HUDEP-2 (cell line): Measurements from ENCODE around the gene ALDH1L2.
A peak's percentile ranks its signal among the peaks of the same experiment; 100 is the strongest.
"Not testable (repeated sequence)": the region's sequence is repeated elsewhere in the genome, so short reads cannot be mapped to it uniquely, and the experiment has no call there.

Experiments
- DNase-seq, 76 experiments: peaks; one replicate each; lab custom pipeline; 2025; ENCODE audit not compliant: unreplicated experiment in 76 of 76; lab: John Stamatoyannopoulos, UW

The ALDH1L2 gene

DNA sequence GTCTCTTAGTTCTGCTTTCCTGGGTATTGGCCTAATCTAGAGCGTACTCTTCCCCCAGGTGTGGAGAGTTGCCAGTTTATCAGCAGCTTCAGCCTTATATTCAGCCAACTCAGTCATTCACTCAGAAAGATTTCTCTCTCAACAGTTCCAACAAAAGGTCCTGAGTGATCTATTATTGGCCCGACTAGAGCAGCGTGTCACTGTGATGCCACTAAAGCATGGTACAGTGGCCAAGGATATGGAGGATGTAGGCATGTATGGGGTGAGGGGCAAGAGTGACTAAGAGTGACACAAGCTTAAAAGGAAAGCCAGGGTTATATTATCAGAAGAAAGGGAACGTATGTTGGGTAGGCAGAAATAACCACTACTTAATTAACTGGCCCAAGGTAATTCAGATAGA lies 93.3 kb downstream of the ALDH1L2 start:
- no peak for DNase-seq

DNA sequence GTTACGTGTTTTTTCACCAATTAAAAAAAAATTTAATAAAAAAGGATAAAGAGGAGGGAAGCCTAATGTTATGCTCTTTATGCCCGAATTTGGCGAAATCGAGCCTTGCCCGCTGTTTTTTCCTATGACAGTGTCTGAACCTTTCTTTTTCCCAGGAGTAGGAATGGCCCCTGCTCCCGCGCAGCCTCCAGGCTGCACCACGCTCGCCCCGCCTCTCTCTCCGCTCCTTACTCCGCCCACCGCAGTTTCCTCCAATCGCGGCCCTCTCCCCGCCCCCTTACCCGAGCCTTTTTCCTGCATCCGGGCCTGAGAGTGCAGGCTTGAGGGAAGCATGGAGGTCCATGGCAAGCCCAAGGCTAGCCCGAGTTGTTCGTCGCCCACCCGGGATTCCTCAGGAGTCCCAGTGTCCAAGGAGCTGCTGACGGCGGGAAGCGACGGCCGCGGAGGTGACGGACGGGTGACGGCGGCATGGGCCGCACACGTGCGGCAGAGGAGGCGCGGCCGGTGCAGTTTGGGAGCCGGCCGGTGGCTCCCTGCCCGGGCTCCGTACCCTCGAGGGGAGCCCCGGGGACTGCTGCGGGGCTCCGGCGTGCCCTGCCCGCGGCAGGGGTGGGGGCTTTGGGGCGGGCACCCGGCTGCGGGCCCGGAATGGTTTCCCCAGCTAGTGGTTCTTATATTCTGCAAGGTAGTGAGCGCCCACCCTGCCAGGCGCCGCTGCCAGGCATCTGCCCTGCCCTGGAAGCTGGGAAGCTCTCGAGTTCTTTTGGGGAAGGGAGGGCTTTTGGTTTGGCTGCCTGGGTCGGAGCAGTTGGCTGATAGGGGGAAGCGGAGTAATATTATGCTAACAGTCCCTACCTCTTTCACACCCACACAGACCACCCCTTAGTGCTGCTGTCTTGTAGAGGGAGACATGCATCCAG lies 98.0 kb downstream of the ALDH1L2 start, which contains the start of gene NOPCHAP1:
Gene NOPCHAP1, plus strand, starts transcription at position 295 of the 920 bp plus-strand sequence. Its CDS starts 37 bp downstream, at position 332.
- peak in 73 of 76 experiments; percentile 11 to 87 (median 67) for DNase-seq

DNA sequence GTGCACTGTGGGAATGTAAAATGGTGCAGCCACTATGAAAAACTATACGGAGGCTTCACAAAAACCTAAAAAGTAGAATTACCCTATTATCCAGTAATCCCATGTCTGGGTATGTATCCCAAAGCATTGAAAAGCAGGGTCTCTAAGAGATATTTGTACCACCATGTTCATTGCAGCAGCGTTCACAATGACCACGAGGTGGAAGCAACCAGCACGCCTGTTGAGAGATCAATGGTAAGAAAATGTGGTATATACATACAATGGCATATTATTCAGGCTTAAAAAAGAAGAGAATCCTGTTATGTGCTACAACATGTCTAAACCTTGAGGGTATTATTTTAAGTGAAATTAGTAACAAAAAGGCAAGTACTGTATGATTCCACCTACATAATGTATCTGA lies 99.1 kb downstream of the ALDH1L2 start:
- DNase-seq = peak in 2 of 76 experiments; percentile 15 to 28

DNA sequence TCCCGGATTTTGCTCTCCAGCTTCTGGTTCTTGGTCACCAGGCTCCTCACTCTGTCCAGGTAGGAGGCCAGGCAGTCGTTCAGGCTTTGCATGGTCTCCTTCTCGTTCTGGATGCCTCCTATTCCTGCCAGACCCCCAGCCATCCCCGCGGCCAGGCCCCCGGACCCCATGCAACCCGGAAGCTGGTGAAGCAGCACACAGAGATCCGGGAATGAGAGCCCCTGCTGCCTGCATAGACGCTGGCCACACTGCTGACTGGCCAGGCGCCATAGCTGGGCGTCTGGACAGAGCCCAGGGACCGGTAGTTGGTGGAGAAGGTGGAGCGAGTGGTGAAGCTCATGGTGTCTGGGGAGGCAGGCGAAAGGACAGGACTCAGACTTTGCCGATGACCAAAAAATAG lies 106.6 kb downstream of the ALDH1L2 start:
- not testable (repeated sequence) for DNase-seq

DNA sequence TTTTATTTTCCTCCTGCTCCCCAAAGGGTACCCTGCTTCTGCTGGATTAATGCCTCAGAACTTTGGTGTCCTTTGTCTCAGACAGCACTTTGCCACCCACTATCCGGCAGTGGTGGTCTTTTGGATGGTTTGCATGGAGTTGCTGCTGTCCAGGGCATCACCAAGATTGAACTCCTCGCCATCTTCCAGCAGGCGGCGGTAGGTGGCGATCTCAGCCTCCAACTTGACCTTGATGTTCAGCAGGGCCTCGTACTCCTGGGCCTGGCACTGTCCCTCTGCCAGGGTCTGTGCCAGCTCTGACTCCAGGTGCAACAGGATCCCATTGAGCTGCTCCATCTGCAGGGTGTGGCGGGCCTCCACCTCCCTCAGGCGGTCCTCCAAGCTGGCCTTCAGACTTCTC lies 107.6 kb downstream of the ALDH1L2 start:
- DNase-seq = peak in 3 of 76 experiments; percentile 1 to 26 (median 10)

DNA sequence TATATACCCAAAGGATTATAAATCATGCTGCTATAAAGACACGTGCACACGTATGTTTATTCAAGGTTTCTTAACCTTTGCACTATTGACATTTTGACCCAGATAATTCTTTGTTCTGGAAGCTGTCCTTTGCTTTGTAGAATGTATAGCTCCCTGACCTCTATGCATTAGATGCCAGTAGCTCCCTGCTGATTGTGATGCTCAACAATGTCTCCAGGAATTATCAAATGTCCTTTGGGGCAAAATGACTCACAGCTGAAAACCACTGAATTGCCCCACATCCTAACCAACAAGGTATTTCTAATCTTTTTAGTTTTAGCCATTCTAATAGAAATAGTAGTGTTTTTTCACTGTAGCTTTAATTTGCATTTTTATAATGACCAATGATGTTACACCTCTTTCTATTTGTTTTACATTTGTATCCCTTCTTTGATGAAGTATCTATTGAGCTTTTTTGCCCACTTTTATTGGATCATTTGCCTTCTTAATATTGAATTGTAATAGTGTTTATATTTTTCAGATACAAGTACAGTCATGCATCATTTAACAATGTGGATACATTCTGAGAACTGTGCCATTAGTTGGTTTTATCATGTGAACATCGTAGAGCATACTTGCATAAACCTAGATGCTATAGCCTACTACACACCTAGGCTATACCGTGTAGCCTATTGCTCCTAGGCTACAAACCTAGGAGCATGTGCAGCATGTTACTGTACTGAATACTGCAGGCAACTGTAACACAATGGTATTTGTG lies 108.5 kb downstream of the ALDH1L2 start:
- DNase-seq = no peak

DNA sequence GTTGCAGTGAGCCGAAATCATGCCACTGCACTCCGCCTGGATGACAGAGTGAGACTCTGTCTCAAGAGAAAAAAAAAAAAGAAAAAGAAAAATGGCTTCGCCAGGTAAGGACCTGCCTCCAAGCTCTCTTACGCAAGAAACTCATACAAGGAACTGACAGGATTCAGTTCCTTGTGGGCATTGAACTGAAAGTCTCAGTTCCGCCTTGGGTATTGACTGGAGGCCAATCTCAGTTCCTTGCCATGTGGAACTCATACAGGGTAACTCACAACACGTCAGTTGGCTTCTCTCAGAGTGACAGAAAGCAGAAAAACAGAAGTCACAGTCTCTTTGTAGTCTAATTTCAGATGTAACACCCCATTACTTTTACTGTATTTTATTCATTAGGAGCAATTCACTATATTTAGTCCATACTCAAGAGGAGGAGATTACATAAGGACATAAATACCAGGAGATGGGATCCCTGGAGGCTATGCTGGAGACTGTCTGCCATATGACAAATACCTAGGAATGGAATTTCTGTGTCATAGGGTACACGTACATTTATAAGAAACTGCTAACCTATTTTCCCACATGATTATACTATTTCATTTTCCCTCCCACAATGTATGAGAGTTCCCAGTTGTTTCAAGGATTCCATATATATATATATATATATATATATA lies 109.5 kb downstream of the ALDH1L2 start:
- DNase-seq = no peak

DNA sequence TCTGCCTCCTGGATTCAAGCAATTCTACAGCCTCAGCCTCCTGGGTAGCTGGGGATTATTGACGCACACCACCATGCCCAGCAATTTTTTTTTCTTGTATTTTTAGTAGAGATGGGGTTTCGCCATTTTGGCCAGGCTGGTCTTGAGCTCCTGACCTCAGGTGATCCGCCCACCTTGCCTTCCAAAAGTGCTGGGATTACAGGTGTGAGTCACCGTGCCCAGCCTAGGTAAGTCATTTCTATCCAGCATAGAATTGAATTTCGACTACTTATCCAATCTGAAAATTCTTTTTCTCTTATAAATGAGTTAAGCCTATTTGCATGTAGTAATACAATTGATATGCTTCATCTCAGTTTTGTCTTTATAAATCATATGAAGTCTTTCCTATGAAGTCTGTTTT lies 111.0 kb downstream of the ALDH1L2 start:
- no peak for DNase-seq

DNA sequence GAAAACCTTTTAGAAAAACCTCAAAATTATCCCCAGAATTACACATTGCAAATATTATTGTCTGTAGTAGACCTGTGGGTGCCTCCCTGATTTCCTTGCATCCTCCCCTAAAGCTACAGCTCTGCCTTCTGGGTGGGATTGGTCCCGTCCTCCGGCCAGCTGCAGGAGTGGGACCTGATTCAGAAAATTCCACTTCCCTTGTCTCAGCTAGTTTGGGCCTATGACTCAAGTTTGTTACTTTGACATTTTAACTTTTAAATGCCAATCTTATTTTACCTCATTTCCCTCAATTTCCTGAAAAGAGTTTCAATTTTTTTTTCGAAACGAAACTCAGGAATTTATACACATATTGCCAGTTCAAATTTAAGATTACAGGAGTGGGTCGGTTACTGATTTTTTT lies 113.0 kb downstream of the ALDH1L2 start:
- DNase-seq = no peak
